Left ventricle myocardium inferior (tissue), 1 donor: Measurements from ENCODE around the gene CCDC136. TPM values are rescaled to one million over a fixed set of nuclear protein-coding genes. Genes with fewer than 3 reads are reported as not detected.

Source experiments
- DNase-seq: peaks from one replicate; pipeline ENCODE4 v3.0.0-alpha.2; 2020
- H3K27ac ChIP-seq: fragments of 200-600 bp; replicated peaks from 2 replicates; pipeline ENCODE4 v1.8.0; 2021
- H3K27me3 ChIP-seq: fragments of 200-600 bp; 2 replicates; pipeline ENCODE4 v1.8.0; 2021; ENCODE audit warnings: low read depth
- H3K36me3 ChIP-seq: fragments of 200-600 bp; 2 replicates; pipeline ENCODE4 v1.8.0; 2021
- H3K4me1 ChIP-seq: fragments of 200-600 bp; 2 replicates; pipeline ENCODE4 v1.8.0; 2021
- H3K4me3 ChIP-seq: fragments of 200-600 bp; 2 replicates; pipeline ENCODE4 v1.8.0; 2021; ENCODE audit warnings: mild to moderate bottlenecking, moderate library complexity
- H3K9me3 ChIP-seq: fragments of 200-600 bp; replicated peaks from 2 replicates; pipeline ENCODE4 v1.8.0; 2021
- intact Hi-C: fragments of 100-400 bp; cut with micrococcal nuclease; formaldehyde crosslinking; loops from one replicate; pipeline ENCODE4 v1.11.0; 2022
- total RNA-seq: library from RNA; stranded (reverse); fragmentation: NEBNext Ultra II Directional; extraction: Animal tissue kit (Norgen Biotek cat#: 25700); gene quantifications from one replicate; pipeline ENCODE4 v1.2.1, GENCODE V29; 2021
- TF ChIP-seq, protein P1 (sequence below): fragments of 200-600 bp; IDR thresholded peaks from 2 replicates; pipeline ENCODE4 v1.8.0; 2021; ENCODE audit warnings: antibody characterized with exemption, mild to moderate bottlenecking, borderline replicate concordance
- donor health status: DM: no; HTN: yes; CAD: no; lungs with severe emphysema.

The CCDC136 gene
- total RNA-seq, 1 donor from 2014 or later: 8.2 TPM

DNA sequence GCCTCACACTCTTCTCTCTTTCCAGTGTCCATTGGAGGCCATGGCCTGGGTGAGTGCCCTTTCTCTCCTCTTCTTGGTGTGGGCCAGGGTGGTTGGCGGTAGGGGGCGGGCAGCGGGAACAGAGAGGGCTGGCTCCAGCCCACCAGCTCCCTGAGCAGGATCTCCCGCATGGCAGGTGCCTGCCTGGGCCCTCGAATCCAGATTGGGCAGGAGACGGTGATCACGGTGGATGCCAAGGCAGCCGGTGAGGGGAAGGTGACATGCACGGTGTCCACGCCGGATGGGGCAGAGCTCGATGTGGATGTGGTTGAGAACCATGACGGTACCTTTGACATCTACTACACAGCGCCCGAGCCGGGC lies 57.4 kb downstream of the CCDC136 start:
- Histone ChIP-seq H3K27me3 (no peaks in the 10 kb centered on the region), H3K27ac (no peak overlapping the region), H3K4me3 (no peak overlapping the region), H3K4me1 (no peaks in the 10 kb centered on the region), H3K9me3 (no peaks in the 10 kb centered on the region), H3K36me3 (peaks cover 99% of the 10 kb centered on the region)
- no peak for DNase-seq
- intact Hi-C loops: no loop called here
- TF ChIP-seq, protein P1, sequence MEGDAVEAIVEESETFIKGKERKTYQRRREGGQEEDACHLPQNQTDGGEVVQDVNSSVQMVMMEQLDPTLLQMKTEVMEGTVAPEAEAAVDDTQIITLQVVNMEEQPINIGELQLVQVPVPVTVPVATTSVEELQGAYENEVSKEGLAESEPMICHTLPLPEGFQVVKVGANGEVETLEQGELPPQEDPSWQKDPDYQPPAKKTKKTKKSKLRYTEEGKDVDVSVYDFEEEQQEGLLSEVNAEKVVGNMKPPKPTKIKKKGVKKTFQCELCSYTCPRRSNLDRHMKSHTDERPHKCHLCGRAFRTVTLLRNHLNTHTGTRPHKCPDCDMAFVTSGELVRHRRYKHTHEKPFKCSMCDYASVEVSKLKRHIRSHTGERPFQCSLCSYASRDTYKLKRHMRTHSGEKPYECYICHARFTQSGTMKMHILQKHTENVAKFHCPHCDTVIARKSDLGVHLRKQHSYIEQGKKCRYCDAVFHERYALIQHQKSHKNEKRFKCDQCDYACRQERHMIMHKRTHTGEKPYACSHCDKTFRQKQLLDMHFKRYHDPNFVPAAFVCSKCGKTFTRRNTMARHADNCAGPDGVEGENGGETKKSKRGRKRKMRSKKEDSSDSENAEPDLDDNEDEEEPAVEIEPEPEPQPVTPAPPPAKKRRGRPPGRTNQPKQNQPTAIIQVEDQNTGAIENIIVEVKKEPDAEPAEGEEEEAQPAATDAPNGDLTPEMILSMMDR: no peak

DNA sequence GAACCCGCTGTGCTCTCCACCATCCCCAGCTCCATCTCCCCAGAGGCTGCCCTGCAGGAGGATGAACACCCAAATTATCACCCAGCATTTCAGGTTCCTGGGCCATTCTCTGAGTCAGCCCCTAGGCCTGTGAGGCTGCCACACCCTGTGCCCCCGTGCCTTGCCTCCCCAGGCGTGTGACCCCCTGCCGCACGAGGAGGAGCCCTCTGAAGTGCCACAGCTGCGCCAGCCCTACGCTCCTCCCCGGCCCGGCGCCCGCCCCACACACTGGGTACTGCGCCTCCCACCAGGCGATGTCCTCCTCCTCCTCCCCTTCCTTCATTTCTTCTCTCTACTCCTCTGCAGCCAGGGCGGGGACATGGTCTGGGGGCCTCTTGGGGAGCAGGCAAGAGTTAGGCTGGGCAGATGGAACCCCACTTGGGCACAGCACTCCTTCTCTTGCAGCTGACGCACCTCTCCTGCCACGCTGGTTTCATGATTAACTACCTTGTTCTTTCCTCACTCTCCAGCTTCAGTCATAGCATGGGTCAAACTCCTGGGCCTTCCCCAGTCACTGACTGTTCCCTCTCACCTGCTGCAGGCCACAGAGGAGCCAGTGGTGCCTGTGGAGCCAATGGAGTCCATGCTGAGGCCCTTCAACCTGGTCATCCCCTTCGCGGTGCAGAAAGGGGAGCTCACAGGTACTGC lies 58.2 kb downstream of the CCDC136 start:
- no peak overlapping the region for H3K4me3 ChIP-seq
- intact Hi-C loops: no loop called here
- no peaks in the 10 kb centered on the region for H3K9me3 ChIP-seq
- no peaks in the 10 kb centered on the region for H3K27me3 ChIP-seq
- peaks cover 99% of the 10 kb centered on the region for H3K36me3 ChIP-seq
- H3K4me1 ChIP-seq: no peaks in the 10 kb centered on the region
- H3K27ac ChIP-seq: peak overlapping the region; percentile 12
- DNase-seq: no peak
- TF ChIP-seq, protein P1: no peak

DNA sequence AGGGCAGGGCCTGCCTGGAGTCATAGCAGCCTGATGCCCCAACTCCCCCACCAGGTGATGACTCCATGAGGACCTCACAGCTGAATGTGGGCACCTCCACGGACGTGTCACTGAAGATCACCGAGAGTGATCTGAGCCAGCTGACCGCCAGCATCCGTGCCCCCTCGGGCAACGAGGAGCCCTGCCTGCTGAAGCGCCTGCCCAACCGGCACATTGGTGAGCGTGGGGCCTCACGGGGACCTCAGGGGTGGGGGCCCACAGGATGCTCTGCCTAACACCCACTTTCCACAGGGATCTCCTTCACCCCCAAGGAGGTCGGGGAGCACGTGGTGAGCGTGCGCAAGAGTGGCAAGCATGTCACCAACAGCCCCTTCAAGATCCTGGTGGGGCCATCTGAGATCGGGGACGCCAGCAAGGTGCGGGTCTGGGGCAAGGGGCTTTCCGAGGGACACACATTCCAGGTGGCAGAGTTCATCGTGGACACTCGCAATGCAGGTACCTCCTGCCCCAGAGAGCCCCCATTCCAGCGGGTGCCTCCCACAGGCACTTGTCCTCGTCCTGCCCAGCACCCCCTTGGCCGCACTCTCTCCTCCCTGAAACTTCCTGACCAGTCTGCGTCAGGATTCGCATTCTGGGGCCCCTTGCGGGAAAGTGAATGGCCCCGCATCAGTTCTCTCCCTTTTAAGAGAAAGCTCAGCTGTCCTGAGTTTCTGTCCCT lies 60.9 kb downstream of the CCDC136 start:
- H3K4me3 ChIP-seq: no peak overlapping the region
- H3K4me1 ChIP-seq: peaks cover 10% of the 10 kb centered on the region
- H3K9me3 ChIP-seq: no peaks in the 10 kb centered on the region
- no peaks in the 10 kb centered on the region for H3K27me3 ChIP-seq
- peaks cover 95% of the 10 kb centered on the region for H3K36me3 ChIP-seq
- intact Hi-C loops: no loop called here
- TF ChIP-seq, protein P1: no peak
- H3K27ac ChIP-seq: no peak overlapping the region
- DNase-seq: no peak

DNA sequence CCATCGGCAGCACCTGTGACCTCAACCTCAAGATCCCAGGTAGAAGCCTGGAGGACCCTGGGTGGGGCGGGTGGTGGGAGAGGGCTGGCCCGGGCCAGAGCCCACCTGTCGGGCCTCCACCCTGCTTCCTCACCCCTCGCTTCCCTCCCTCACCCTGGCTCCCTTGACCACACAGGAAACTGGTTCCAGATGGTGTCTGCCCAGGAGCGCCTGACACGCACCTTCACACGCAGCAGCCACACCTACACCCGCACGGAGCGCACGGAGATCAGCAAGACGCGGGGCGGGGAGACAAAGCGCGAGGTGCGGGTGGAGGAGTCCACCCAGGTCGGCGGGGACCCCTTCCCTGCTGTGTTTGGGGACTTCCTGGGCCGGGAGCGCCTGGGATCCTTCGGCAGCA lies 62.0 kb downstream of the CCDC136 start:
- intact Hi-C loops: no loop called here
- TF ChIP-seq, protein P1: no peak
- no peaks in the 10 kb centered on the region for H3K27me3 ChIP-seq
- peaks cover 84% of the 10 kb centered on the region for H3K36me3 ChIP-seq
- H3K4me3 ChIP-seq: no peak overlapping the region
- no peak for DNase-seq
- H3K27ac ChIP-seq: peak overlapping the region; percentile 12
- peaks cover 16% of the 10 kb centered on the region for H3K4me1 ChIP-seq
- H3K9me3 ChIP-seq: no peaks in the 10 kb centered on the region

DNA sequence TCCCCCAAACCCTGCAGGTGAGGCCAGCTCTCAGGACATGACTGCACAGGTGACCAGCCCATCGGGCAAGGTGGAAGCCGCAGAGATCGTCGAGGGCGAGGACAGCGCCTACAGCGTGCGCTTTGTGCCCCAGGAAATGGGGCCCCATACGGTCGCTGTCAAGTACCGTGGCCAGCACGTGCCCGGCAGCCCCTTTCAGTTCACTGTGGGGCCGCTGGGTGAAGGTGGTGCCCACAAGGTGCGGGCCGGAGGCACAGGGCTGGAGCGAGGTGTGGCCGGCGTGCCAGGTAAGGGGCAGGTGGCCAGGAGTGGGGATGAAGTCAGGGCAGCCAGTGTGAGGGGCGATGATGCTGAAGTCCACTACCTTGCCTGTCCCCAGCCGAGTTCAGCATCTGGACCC lies 62.6 kb downstream of the CCDC136 start:
- intact Hi-C loops: no loop called here
- DNase-seq: no peak
- peaks cover 22% of the 10 kb centered on the region for H3K4me1 ChIP-seq
- TF ChIP-seq, protein P1: no peak
- no peak overlapping the region for H3K4me3 ChIP-seq
- H3K9me3 ChIP-seq: no peaks in the 10 kb centered on the region
- peaks cover 78% of the 10 kb centered on the region for H3K36me3 ChIP-seq
- no peak overlapping the region for H3K27ac ChIP-seq
- no peaks in the 10 kb centered on the region for H3K27me3 ChIP-seq
